Activated naive CD8-positive, alpha-beta T cell (primary cell): ENCODE results near the gene CCSER2.
"Not testable (repeated sequence)": the region's sequence is repeated elsewhere in the genome, so short reads cannot be mapped to it uniquely, and the experiment has no call there.

Source experiments
- H3K27ac Mint-ChIP-seq: one replicate; pipeline ENCODE4 v1.8.0; 2021; ENCODE audit warnings: mixed read lengths
- H3K27me3 Mint-ChIP-seq: one replicate; pipeline ENCODE4 v1.8.0; 2021; ENCODE audit warnings: mixed read lengths
- H3K36me3 Mint-ChIP-seq: one replicate; pipeline ENCODE4 v1.8.0; 2021; ENCODE audit warnings: mixed read lengths
- H3K4me1 Mint-ChIP-seq: one replicate; pipeline ENCODE4 v1.8.0; 2021; ENCODE audit warnings: low read depth, mixed read lengths
- H3K4me3 Mint-ChIP-seq: one replicate; pipeline ENCODE4 v1.8.0; 2021; ENCODE audit warnings: mild to moderate bottlenecking, mixed read lengths
- H3K9me3 Mint-ChIP-seq: one replicate; pipeline ENCODE4 v1.8.0; 2021; ENCODE audit warnings: low read depth, mixed read lengths

Gene CCSER2

DNA sequence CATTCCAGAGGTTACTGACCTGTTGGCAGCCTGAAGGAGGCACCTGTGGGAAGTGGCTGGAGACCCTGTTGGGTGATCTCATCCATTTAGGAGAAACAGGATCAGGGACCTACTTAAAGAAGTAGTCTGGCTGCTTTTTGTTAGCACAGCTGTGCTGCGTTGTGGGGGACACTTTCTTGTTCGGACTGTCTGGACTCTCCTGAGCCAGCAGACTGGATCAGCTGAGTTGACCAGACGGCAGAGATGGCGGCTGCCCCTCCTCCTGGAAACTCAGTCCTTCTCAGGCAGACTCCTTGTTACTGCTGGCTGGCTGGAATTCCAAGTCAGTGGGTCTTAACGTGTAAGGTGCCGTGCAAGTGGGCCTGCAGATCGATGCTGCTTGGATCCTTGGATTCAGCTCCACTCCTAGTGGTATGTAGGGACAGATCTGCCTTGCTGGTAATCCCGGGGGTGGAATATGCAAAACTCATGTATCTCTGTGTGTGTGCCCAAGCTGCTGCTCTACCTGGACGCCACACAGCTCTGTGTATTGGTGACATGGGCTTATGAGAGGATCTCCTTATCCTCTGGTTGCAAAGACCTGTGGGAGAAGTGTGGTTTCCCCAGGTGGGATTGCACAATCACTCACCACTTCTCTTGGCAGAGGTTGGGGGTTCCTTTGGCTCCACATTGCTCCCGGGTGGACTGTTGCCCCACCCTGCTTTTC is 87.3 kb downstream of the CCSER2 start:
- Mint-ChIP-seq H3K36me3 (peaks cover 65% of the 10 kb centered on the region), H3K27me3 (no peaks in the 10 kb centered on the region), H3K27ac (peak overlapping the region; percentile 34), H3K9me3 (peaks cover 41% of the 10 kb centered on the region), H3K4me3 (no peak overlapping the region), H3K4me1 (peaks cover 37% of the 10 kb centered on the region)

DNA sequence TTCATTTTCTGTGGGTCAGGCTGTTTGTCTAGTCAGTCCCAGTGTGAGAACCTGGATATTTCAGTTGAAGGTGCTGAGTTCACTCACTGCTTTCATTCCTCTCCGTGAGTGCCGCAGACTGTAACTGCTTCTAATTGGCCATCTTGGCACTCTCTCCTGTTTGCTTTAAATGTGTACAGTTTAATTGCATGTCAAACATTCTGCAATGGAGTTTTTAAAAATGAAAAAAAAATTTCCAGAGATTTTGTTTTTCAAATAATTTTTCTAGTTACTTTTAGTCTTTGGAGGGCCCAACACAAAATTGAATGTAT is 87.8 kb downstream of the CCSER2 start:
- Mint-ChIP-seq H3K4me1 (peaks cover 38% of the 10 kb centered on the region), H3K36me3 (peaks cover 64% of the 10 kb centered on the region), H3K4me3 (no peak overlapping the region), H3K27me3 (no peaks in the 10 kb centered on the region), H3K27ac (no peak overlapping the region), H3K9me3 (peaks cover 40% of the 10 kb centered on the region)

DNA sequence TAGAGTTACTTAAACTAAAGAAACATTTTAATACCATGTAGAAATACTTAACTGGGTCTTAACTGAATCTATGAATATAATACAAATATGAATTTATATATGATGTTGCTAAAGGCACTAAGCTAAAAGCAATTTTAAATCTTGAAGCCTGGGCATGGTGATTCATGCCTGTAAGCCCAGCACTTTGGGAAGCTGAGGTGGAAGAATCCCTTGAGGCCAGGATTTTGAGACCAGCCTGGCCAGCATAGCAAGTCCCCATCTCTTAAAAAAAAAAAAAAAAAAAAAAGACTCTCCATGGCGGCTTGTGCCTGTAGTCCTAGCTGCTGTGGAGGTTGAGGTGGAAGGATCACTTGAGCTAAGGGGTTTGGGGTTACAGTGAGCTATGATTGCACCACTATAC is 95.3 kb downstream of the CCSER2 start:
- peaks cover 14% of the 10 kb centered on the region for H3K9me3 Mint-ChIP-seq
- H3K27me3 Mint-ChIP-seq: no peaks in the 10 kb centered on the region
- H3K36me3 Mint-ChIP-seq: peaks cover 40% of the 10 kb centered on the region
- peaks cover 56% of the 10 kb centered on the region for H3K4me1 Mint-ChIP-seq
- H3K4me3 Mint-ChIP-seq: no peak overlapping the region
- H3K27ac Mint-ChIP-seq: peak overlapping the region; percentile 65

DNA sequence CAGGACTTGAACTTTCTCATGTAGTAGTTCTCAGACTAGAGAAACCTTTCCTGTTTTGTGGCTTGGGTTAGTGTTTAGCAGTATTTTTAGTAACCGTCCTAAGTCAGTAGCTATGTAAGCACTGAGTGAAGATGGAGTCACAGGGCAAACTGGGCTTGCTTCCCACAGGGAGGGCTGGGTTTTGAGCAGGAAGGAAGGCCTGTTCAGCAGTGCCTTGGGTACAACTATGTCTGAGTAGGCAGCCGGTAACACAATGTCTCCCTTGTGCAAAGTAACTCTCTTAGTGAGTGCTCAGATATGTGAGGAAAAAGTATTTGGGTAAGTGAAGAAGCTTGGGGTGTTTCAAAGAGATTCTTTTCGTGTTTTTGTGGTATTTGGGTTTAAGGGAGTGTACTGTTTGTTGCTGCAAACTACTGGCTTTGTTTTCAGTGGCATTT is 96.4 kb downstream of the CCSER2 start:
- peak overlapping the region; percentile 71 for H3K4me3 Mint-ChIP-seq
- no peaks in the 10 kb centered on the region for H3K27me3 Mint-ChIP-seq
- H3K9me3 Mint-ChIP-seq: peaks cover 8% of the 10 kb centered on the region
- peaks cover 38% of the 10 kb centered on the region for H3K36me3 Mint-ChIP-seq
- H3K27ac Mint-ChIP-seq: peak overlapping the region; percentile 94
- H3K4me1 Mint-ChIP-seq: peaks cover 63% of the 10 kb centered on the region

DNA sequence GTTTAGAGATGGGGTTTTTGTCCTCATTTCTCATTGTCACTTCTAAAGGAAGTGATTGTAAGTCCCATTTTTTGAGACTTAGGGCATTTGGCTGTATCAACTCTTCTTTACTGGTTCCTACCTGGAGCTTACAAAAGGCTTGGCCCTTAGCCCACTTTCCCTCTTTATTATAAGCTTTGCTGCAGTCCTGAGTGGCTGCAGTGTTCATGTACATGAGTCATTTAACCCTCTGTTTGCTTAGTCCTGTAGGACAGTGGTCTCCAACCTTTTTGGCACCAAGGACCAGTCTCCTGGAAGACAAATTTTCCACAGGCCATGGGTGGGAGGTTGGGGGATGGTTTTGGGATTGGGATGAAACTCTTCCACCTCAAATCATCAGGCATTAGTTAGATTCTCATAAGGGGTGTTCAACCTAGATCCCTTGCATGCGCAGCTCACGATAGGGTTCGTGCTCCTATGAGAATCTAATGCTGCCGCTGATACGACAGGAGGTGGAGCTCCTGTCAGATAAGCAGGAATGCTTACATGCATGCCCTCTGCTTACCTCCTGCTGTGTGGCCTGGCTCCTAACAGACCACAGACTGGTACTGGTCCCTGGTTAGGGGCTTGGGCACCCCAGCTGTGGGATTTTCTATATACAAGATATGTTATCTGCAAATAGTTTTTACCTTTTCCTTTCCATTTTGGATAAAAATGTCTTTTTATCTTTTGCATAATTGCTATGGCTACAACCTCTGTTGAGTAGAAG is 99.7 kb downstream of the CCSER2 start:
- peak overlapping the region; percentile 4 for H3K27ac Mint-ChIP-seq
- no peak overlapping the region for H3K4me3 Mint-ChIP-seq
- peaks cover 18% of the 10 kb centered on the region for H3K36me3 Mint-ChIP-seq
- no peaks in the 10 kb centered on the region for H3K27me3 Mint-ChIP-seq
- no peaks in the 10 kb centered on the region for H3K9me3 Mint-ChIP-seq
- H3K4me1 Mint-ChIP-seq: peaks cover 58% of the 10 kb centered on the region

DNA sequence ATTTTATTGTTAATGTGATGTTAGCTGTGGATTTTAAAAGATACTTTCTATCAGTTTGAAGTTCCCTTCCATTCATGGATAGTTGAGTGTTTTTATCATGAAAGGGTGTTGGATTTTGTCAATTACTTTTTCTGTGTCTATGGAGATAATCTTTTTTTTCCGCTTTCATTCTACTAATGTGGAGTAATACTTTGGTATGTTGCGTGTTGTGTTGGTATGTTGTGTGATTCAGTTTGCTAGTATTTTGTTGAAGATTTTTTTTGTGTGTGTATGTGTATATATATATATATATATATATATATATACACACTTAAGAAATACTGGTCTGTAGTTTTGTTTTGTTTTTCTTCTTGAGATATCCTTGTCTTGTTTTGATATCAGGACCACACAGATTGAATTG is 100.3 kb downstream of the CCSER2 start:
- no peaks in the 10 kb centered on the region for H3K27me3 Mint-ChIP-seq
- H3K4me1 Mint-ChIP-seq: peaks cover 58% of the 10 kb centered on the region
- H3K36me3 Mint-ChIP-seq: peaks cover 15% of the 10 kb centered on the region
- H3K9me3 Mint-ChIP-seq: no peaks in the 10 kb centered on the region
- no peak overlapping the region for H3K4me3 Mint-ChIP-seq
- H3K27ac Mint-ChIP-seq: peak overlapping the region; percentile 54

DNA sequence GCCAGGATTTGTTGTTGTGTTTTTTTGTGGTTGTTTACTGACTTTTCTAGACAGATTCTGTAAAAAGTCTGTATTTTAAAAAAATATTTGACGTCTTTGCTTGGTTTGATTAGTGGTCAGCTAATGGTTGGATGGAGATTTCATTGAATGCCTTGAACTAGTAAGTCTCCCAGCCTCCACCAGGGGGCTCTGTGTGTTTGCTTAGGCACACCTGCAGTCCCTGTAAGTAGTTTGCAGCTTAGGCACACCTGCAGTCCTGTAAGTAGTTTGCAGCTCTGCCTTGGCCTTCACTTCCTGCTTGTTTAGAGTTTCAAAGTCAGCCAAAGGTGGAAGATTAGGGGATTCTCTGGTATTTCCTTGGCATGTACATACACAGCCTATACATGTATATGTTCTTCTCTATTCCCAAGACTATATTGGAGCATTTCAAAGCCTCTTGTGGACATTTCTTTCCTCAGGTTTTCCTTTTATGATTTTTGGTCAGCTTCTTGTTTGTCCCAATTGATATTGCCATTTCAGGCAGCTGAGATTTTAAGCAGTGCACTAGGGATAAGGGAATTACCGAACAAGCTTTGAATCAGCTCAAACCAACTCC is 101.6 kb downstream of the CCSER2 start:
- Mint-ChIP-seq H3K36me3 (peaks cover 11% of the 10 kb centered on the region), H3K27me3 (no peaks in the 10 kb centered on the region), H3K4me1 (peaks cover 52% of the 10 kb centered on the region), H3K9me3 (no peaks in the 10 kb centered on the region), H3K4me3 (no peak overlapping the region), H3K27ac (peak overlapping the region; percentile 24)

DNA sequence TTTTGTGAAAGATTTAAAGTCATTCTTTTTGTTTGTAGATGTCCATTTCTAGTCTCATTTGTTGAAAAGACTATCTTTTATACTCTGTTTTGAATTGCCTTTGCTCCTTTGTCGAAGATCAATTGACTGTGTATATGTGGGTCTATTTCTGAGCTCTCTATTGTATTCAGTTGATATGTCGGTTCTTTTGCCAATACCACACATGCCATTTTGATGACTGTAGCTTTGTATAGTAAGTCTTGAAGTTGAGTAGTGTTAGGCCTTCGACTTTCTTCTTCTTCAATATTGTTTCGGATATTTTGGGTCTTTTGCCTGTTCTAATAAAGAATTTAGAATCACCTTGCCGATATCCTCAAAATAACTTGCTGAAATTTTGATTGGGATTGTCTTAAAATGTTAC is 104.5 kb downstream of the CCSER2 start:
- Mint-ChIP-seq H3K27ac (peak overlapping the region; percentile 23), H3K9me3 (no peaks in the 10 kb centered on the region), H3K4me3 (no peak overlapping the region), H3K4me1 (peaks cover 44% of the 10 kb centered on the region), H3K36me3 (peaks cover 10% of the 10 kb centered on the region), H3K27me3 (no peaks in the 10 kb centered on the region)

DNA sequence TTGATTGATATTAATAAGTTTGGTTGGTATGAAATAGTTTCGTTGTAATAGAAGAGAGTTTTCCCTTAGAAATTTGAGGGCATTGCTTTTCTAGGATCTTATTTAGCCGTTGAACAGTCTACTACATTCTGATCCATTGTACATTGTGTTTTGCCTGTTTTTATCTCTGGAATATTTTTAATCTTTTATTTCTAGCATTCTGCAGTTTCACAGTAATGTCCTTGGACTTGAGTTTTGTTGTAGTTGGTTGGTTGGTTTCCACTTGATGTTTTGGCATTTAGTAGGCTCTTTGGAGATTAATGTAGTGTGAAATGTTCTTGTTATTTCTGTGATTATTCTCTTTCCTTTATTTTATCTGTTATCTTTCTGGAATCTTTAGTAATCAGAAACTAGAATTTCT is 112.4 kb downstream of the CCSER2 start:
- H3K27ac Mint-ChIP-seq: no peak overlapping the region
- peaks cover 7% of the 10 kb centered on the region for H3K4me1 Mint-ChIP-seq
- peaks cover 5% of the 10 kb centered on the region for H3K9me3 Mint-ChIP-seq
- peaks cover 37% of the 10 kb centered on the region for H3K36me3 Mint-ChIP-seq
- H3K4me3 Mint-ChIP-seq: no peak overlapping the region
- H3K27me3 Mint-ChIP-seq: no peaks in the 10 kb centered on the region

DNA sequence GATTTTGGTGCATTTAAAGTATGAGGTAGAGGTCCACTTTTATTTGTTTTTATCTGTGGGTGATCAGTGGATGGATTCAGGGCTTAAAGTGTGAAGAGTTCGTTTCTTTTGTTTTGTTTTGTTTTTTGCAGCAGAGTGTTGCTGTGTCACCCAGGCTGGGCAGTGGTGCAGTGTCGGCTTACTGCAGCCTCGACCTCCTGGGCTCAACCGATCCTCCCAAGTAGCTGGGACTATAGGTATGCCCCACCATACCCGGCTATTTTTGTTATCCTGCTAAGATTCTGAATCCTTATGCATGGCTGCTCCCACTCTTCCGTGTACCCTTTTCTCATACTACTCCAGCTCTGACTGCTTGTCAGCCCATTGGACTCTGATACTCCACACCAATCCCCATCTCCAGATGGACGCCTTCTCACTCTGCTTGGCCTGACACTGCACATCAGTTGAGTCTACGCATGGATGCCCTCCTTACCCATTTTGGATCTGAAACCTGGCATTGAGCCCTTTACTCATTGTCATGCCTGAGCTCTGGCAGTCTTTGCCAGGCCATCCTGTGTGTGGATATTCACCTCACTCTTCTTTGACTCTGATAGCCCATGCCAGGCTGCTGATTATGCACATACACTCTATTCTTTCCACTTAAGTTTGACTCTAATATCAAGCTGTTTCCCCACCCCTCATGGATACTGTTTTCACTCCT is 119.5 kb downstream of the CCSER2 start:
- no peak overlapping the region for H3K27ac Mint-ChIP-seq
- H3K4me3 Mint-ChIP-seq: no peak overlapping the region
- peaks cover 2% of the 10 kb centered on the region for H3K4me1 Mint-ChIP-seq
- H3K27me3 Mint-ChIP-seq: no peaks in the 10 kb centered on the region
- no peaks in the 10 kb centered on the region for H3K9me3 Mint-ChIP-seq
- peaks cover 22% of the 10 kb centered on the region for H3K36me3 Mint-ChIP-seq

DNA sequence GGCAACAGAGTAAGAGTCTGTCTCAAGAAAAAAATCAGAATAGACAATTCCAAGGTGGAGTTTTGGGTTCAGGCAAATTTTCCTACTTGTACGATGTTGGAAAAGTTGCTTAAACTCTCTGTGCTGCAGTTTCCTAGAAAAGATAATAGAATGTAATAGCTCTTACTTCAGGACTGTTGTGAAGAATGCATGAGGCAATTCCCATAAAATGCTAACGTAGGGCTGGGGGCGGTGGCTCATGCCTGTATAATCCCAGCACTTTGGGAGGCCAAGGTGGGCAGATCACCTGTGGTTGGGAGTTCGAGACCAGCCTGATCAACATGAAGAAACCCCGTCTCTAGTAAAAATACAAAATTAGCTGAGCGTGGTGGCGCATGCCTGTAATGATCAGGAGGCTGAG is 121.0 kb downstream of the CCSER2 start:
- H3K4me1 Mint-ChIP-seq, H3K4me3 Mint-ChIP-seq, H3K27me3 Mint-ChIP-seq, H3K27ac Mint-ChIP-seq, H3K9me3 Mint-ChIP-seq: not testable (repeated sequence)
- peaks cover 19% of the 10 kb centered on the region for H3K36me3 Mint-ChIP-seq

DNA sequence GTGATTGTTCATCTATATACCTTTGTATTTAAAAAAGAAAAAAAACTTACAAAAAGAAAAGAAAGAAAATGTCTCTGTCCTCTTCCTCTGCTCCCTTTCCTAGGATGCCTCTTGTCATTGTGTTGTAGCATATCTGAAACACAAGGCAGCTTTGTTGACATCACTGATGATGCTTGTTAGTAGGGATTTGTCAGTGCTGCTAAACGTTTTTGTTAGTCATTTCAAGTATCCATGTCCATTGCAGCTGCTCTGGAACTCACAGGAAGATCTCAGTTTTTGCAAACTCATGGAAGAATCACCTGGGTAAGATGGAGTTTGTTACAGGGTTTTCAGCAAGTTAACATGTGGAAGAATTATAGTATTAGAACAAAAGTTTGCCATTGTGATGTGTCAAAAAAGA is 123.6 kb downstream of the CCSER2 start:
- no peak overlapping the region for H3K4me3 Mint-ChIP-seq
- H3K27me3 Mint-ChIP-seq: no peaks in the 10 kb centered on the region
- no peak overlapping the region for H3K27ac Mint-ChIP-seq
- H3K36me3 Mint-ChIP-seq: peaks cover 26% of the 10 kb centered on the region
- no peaks in the 10 kb centered on the region for H3K9me3 Mint-ChIP-seq
- peaks cover 10% of the 10 kb centered on the region for H3K4me1 Mint-ChIP-seq

DNA sequence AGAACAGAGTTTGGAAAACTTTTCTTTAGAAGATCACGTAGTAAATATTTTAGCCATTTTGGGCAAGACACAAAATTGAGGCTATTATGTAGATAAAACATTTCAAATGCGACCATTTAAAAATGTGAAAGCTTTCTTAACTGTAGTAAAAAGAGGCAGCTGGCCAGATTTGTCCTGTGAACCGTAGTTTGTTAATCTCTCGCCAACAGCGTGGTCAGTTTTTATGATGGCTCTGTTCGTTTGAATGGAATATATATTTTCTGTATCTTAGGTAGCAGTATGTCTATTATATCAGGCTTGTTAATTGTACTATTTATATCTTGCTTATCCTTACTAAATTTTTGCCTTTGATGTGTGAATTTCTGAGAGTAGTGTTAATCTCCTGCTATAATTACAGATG is 124.9 kb downstream of the CCSER2 start:
- Mint-ChIP-seq H3K4me1 (peaks cover 12% of the 10 kb centered on the region), H3K9me3 (no peaks in the 10 kb centered on the region), H3K27me3 (no peaks in the 10 kb centered on the region), H3K27ac (no peak overlapping the region), H3K4me3 (no peak overlapping the region), H3K36me3 (peaks cover 25% of the 10 kb centered on the region)

DNA sequence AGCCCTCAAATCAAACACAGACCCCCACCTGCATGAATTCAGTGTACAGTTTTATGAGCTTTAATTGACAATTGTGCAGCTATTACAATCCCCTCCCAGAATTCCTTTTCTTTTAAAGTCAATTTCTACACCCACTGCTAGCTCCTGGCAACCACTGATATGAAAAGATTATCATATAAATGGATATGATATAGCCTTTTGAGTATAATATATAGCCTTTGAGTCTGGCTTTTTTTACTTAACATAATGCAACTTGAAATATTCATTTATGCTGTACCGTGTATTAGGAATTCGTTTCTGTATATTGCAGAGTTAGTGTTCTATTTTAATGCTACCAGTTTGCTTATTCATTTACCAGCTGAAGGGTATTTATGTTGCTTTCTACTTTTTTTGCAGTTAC is 127.7 kb downstream of the CCSER2 start:
- no peaks in the 10 kb centered on the region for H3K27me3 Mint-ChIP-seq
- peak overlapping the region; percentile 66 for H3K27ac Mint-ChIP-seq
- no peak overlapping the region for H3K4me3 Mint-ChIP-seq
- peaks cover 21% of the 10 kb centered on the region for H3K4me1 Mint-ChIP-seq
- peaks cover 34% of the 10 kb centered on the region for H3K36me3 Mint-ChIP-seq
- no peaks in the 10 kb centered on the region for H3K9me3 Mint-ChIP-seq

DNA sequence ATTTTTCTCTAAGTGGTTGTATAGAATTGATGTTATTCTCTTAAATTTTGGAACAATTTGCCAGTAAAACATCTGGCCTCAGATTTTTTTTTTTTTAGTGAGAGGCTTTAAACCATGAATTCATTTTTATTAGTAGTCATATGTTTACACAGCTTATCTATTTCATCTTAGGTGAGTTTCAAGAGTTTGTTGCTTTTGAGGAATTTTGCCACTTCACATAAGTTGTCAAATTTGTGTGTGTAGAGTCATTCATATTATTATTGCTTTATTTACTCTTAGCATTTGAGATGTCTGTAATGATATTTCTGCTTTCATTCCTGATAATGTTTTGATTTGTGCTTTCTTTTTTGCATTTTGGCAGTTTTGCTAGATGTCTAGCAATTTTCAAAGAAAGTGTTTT is 132.1 kb downstream of the CCSER2 start:
- Mint-ChIP-seq H3K4me1 (peaks cover 22% of the 10 kb centered on the region), H3K4me3 (no peak overlapping the region), H3K27ac (no peak overlapping the region), H3K9me3 (no peaks in the 10 kb centered on the region), H3K27me3 (no peaks in the 10 kb centered on the region), H3K36me3 (peaks cover 33% of the 10 kb centered on the region)
